Measurements from ENCODE around the gene NLGN1. TPM values are rescaled to one million over a fixed set of nuclear protein-coding genes. Genes with fewer than 3 reads are reported as not detected.

NLGN1 gene
- total RNA-seq, 1 donor from 2014 or later, result not detected

DNA sequence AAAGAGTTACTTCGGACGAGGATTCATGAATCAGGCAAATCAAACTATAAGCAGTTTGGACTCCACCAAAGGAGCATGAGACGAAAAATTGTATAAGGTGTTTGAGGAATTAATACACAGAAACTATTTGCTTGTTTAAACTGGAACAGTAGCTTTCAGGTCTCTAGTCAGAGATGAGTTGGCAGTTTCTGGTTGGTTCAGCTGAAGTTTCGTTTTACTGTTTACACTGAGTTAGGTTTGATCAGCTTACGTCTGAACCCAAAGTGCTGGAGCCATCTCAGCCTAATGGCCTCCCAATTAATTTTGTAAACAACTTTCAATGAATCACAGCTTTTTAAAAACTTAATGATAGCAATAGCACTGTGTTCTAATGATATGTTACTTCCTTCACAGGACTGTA, 703.7 kb downstream of the NLGN1 start:
- Mint-ChIP-seq H3K4me3 (no peak overlapping the region), H3K27me3 (no peaks in the 10 kb centered on the region), H3K4me1 (no peaks in the 10 kb centered on the region), H3K36me3 (ENCODE audit: low read depth) (no peaks in the 10 kb centered on the region), H3K27ac (no peak overlapping the region), H3K9me3 (no peaks in the 10 kb centered on the region)
- ChIA-PET POLR2A (no interaction called here), CTCF (no interaction called here)
- TF ChIP-seq, protein P1, sequence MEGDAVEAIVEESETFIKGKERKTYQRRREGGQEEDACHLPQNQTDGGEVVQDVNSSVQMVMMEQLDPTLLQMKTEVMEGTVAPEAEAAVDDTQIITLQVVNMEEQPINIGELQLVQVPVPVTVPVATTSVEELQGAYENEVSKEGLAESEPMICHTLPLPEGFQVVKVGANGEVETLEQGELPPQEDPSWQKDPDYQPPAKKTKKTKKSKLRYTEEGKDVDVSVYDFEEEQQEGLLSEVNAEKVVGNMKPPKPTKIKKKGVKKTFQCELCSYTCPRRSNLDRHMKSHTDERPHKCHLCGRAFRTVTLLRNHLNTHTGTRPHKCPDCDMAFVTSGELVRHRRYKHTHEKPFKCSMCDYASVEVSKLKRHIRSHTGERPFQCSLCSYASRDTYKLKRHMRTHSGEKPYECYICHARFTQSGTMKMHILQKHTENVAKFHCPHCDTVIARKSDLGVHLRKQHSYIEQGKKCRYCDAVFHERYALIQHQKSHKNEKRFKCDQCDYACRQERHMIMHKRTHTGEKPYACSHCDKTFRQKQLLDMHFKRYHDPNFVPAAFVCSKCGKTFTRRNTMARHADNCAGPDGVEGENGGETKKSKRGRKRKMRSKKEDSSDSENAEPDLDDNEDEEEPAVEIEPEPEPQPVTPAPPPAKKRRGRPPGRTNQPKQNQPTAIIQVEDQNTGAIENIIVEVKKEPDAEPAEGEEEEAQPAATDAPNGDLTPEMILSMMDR (IDR thresholded peaks at IDR 0.05), result no peak
- intact Hi-C loops (cut with micrococcal nuclease), result no loop called here
- DNase-seq, result no peak
- ATAC-seq (ENCODE audit: low read depth), result no peak

DNA sequence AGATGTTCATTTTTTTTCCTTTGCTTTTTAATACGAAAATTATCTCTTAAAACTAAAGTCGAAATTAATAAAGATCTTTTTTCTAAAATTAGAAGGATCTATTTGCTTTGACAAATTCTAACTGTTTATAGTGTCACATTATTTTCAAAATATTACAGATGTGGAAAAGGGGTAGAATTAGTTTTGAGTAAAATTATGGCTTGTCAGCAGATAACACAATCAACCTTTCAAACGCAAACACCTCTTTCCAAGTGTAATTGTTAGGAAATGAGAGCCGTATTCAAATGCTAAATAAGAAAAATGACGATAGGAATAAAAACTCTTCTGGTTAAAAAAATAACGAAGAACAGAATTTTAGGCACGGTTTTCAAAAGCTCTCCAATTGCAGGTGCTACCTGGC, 704.7 kb downstream of the NLGN1 start:
- ATAC-seq (ENCODE audit: low read depth) (no peak), DNase-seq (no peak)
- Mint-ChIP-seq H3K9me3 (no peaks in the 10 kb centered on the region), H3K27me3 (no peaks in the 10 kb centered on the region), H3K27ac (no peak overlapping the region), H3K4me1 (no peaks in the 10 kb centered on the region), H3K4me3 (no peak overlapping the region), H3K36me3 (ENCODE audit: low read depth) (no peaks in the 10 kb centered on the region)
- ChIA-PET POLR2A (no interaction called here), CTCF (no interaction called here)
- TF ChIP-seq, protein P1 (IDR thresholded peaks at IDR 0.05), result no peak
- intact Hi-C loops (cut with micrococcal nuclease), result no loop called here

DNA sequence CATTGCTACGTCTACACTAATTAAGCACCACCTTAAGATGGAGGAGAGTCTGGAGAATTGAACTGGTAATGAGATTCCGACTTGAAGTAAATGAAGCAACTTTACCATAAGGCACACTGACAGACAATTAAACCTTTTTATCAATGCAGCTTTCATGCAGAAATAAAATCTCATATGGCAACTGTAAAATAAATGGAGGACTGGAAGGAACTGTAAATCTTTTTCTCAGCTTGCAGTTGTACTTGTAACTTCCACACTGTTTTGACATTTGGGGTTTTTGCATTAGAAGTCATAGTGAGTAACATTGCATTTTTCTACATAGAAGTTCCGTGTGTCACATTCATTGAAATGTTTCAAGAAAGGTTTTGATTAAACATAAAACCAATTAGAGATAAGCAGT, 705.3 kb downstream of the NLGN1 start:
- Mint-ChIP-seq H3K27me3 (no peaks in the 10 kb centered on the region), H3K36me3 (ENCODE audit: low read depth) (no peaks in the 10 kb centered on the region), H3K4me1 (no peaks in the 10 kb centered on the region), H3K9me3 (no peaks in the 10 kb centered on the region), H3K27ac (no peak overlapping the region), H3K4me3 (no peak overlapping the region)
- CTCF ChIA-PET, result no interaction called here
- DNase-seq (no peak), ATAC-seq (ENCODE audit: low read depth) (no peak)
- intact Hi-C loops (cut with micrococcal nuclease), result no loop called here
- TF ChIP-seq, protein P1 (IDR thresholded peaks at IDR 0.05), result no peak
- POLR2A ChIA-PET, result no interaction called here

DNA sequence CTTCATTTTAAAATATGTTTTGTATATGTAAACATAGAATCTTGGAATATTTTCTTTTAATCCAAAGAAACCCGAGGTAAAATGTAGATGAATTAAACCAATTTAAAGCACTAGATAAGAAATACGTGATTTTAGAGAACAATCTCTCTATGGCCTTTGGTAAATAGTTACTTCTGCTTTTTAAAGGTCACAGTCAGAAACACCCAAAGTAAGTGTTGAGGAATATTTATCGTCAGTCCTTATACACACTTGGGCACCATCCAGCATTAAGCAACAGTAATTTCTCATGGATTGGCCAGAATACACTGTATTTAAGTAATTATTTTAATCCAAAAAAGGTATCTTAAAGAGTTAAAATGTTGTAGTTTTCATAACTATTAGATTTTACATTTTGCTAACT, 713.2 kb downstream of the NLGN1 start:
- no peaks in the 10 kb centered on the region for H3K4me1 Mint-ChIP-seq
- TF ChIP-seq, protein P1 (IDR thresholded peaks at IDR 0.05), result no peak
- no peaks in the 10 kb centered on the region for H3K36me3 Mint-ChIP-seq (ENCODE audit: low read depth)
- ATAC-seq (ENCODE audit: low read depth) (no peak), DNase-seq (no peak)
- intact Hi-C loops (cut with micrococcal nuclease), result no loop called here
- ChIA-PET CTCF (no interaction called here), POLR2A (no interaction called here)
- H3K27ac Mint-ChIP-seq, result no peak overlapping the region
- H3K4me3 Mint-ChIP-seq, result no peak overlapping the region
- H3K27me3 Mint-ChIP-seq, result no peaks in the 10 kb centered on the region
- peaks cover 5% of the 10 kb centered on the region for H3K9me3 Mint-ChIP-seq

DNA sequence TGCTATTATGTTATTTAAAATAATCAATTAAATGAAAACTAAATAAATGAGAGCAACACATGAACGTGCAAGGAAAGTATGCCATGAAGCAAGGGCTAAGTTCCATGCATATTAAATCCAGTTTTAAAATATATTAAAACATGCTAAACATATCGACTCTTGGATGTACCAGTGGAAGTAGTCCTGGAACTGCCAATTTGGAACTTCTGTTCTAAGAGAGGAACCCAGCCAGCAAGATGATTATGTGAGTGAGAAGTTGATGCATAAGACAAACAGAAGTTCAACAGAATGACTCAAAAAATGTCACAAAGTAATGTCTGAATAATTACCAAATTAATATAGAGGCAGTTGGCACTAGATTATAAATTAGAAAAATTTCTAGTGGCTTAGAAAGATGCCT, 714.2 kb downstream of the NLGN1 start:
- intact Hi-C loops (cut with micrococcal nuclease), result no loop called here

More for the DNA sequence above, 714.2 kb downstream of the NLGN1 start:
- Mint-ChIP-seq H3K27me3 (no peaks in the 10 kb centered on the region), H3K9me3 (peaks cover 5% of the 10 kb centered on the region), H3K4me1 (no peaks in the 10 kb centered on the region), H3K27ac (no peak overlapping the region), H3K36me3 (ENCODE audit: low read depth) (no peaks in the 10 kb centered on the region), H3K4me3 (no peak overlapping the region)
- TF ChIP-seq, protein P1 (IDR thresholded peaks at IDR 0.05), result no peak
- DNase-seq (no peak), ATAC-seq (ENCODE audit: low read depth) (no peak)
- ChIA-PET CTCF (no interaction called here), POLR2A (no interaction called here)

Data from activated B cell treated with CpG ODN at 0.5 μM for 24 hours (primary cell).